Mucosa of descending colon (tissue), 3 donors: Measurements from ENCODE around the gene TPP1. TPM values are rescaled to one million over a fixed set of nuclear protein-coding genes. Genes with fewer than 3 reads are reported as not detected.

ENCODE experiments used
- ATAC-seq: fragments of 200-7000 bp; cut with Tn5 transposase; one replicate; pipeline ENCODE4 v1.9.1; 2020; ENCODE audit warnings: mild to moderate bottlenecking, moderate library complexity
- DNase-seq, 3 donors: peaks; one replicate each; pipeline ENCODE4 v3.0.0-alpha.2; 2020
- H3K36me3 ChIP-seq: fragments of 200-600 bp; one replicate; pipeline ENCODE4 v1.8.0; 2021; ENCODE audit warnings: low read depth, mild to moderate bottlenecking
- H3K4me1 ChIP-seq: fragments of 200-600 bp; one replicate; pipeline ENCODE4 v1.8.0; 2021; ENCODE audit warnings: low read depth, mild to moderate bottlenecking
- H3K4me3 ChIP-seq: fragments of 200-600 bp; one replicate; pipeline ENCODE4 v1.8.0; 2021; ENCODE audit warnings: mild to moderate bottlenecking
- H3K9me3 ChIP-seq: fragments of 200-600 bp; one replicate; pipeline ENCODE4 v1.8.0; 2021; ENCODE audit warnings: mild to moderate bottlenecking
- intact Hi-C, 2 donors: fragments of 100-400 bp; cut with DNase I in 1 of 2; cut with micrococcal nuclease in 1 of 2; formaldehyde crosslinking; loops; one replicate each; pipeline versions ENCODE4 v1.11.0 to v1.11.1; 2022; cut with DNase I, micrococcal nuclease
- total RNA-seq, 3 donors: library from RNA; stranded (reverse); fragmentation: NEBNext Ultra II Directional in 2 of 3; extraction: Animal tissue kit (Norgen Biotek cat#: 25700) in 2 of 3; gene quantifications; one replicate each; pipeline versions ENCODE4 v1.2.1 to v1.2.4, GENCODE V29; 2021 to 2023
- TF ChIP-seq, protein P1 (sequence below): fragments of 200-600 bp; IDR thresholded peaks from one replicate; pipeline ENCODE4 v1.8.0; 2022; ENCODE audit warnings: antibody characterized with exemption, mild to moderate bottlenecking
- donor health status: DM: no; HTN: no; CAD: no; lungs with moderate emphysema.
- donor health status: DM: no; HTN: no; CAD: no.
- donor health status: DM: no; HTN: yes; CAD: no.

TPP1 gene
- total RNA-seq, 3 donors from 2014 or later, result 86.4 to 116 (median 93.8) TPM

DNA sequence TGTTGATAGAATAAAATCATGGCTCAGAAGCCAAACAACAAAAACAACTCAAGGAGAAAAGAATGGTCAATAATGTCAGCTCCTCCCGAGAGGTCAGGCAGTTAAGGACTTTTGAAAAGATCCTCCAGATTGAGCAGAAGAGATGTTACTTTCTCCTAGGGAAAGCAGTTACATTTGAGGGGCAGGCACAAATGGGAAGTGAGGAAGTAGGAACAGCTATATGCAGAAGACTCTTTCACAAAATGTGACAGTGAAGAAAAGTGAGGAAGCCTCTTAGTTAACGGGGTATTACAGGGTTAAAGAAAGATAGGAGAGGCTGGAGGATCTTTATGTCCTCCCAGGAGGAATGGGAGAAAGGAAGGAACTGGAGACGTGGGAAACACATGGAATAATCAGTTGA is 33.0 kb upstream of the TPP1 start:
- H3K36me3 ChIP-seq, result no peaks in the 10 kb centered on the region
- ATAC-seq (no peak), DNase-seq (no peak)
- TF ChIP-seq, protein P1, sequence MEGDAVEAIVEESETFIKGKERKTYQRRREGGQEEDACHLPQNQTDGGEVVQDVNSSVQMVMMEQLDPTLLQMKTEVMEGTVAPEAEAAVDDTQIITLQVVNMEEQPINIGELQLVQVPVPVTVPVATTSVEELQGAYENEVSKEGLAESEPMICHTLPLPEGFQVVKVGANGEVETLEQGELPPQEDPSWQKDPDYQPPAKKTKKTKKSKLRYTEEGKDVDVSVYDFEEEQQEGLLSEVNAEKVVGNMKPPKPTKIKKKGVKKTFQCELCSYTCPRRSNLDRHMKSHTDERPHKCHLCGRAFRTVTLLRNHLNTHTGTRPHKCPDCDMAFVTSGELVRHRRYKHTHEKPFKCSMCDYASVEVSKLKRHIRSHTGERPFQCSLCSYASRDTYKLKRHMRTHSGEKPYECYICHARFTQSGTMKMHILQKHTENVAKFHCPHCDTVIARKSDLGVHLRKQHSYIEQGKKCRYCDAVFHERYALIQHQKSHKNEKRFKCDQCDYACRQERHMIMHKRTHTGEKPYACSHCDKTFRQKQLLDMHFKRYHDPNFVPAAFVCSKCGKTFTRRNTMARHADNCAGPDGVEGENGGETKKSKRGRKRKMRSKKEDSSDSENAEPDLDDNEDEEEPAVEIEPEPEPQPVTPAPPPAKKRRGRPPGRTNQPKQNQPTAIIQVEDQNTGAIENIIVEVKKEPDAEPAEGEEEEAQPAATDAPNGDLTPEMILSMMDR, result no peak
- no peak overlapping the region for H3K4me3 ChIP-seq
- peaks cover 6% of the 10 kb centered on the region for H3K4me1 ChIP-seq
- H3K9me3 ChIP-seq, result no peaks in the 10 kb centered on the region
- intact Hi-C loops, result no loop called here

DNA sequence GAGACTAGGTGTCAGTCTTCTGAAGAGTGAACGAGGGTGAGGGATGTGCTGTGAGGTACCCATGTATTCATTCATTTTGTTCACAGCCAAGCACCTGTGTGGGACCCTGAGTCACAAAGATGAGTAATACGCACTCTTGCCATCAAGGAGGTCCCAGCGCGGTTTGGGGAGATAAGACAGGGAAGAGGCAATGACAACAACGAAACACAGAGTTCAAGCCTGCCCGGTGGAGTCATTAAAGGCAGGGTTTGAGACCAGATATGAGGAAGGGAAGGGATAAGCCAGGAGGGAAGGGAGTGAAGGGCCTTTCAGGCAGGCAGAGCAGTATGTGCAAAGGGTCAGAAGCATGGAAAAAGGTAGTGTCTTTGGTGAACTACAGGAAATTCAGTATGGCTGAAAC is 31.8 kb upstream of the TPP1 start:
- ATAC-seq (no peak), DNase-seq (no peak)
- no peaks in the 10 kb centered on the region for H3K9me3 ChIP-seq
- intact Hi-C loops, result no loop called here
- peaks cover 15% of the 10 kb centered on the region for H3K4me1 ChIP-seq
- TF ChIP-seq, protein P1, result no peak
- H3K4me3 ChIP-seq, result no peak overlapping the region
- no peaks in the 10 kb centered on the region for H3K36me3 ChIP-seq

DNA sequence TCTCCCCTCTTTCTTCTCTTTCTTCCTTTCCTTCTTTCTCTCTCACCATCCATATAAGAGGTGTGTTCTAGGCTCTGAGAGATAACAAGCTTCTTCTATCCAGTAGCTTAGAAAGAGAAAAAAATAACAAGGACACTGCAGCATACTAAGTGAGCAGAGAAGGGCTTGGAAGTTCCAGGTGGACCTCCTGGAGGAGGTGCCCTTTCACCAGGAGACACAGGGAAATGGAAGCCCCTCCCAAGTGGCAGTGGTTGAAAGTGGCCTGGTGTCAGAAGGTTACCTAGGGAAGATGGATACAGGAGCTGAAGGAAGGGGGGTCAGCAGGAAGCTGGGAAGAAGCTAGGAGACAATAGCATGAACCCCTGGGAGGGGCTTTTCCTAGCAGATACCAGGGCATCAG is 30.9 kb upstream of the TPP1 start:
- Histone ChIP-seq H3K4me1 (peaks cover 15% of the 10 kb centered on the region), H3K36me3 (no peaks in the 10 kb centered on the region), H3K4me3 (no peak overlapping the region), H3K9me3 (no peaks in the 10 kb centered on the region)
- ATAC-seq (no peak), DNase-seq (no peak)
- TF ChIP-seq, protein P1, result no peak
- intact Hi-C loops, result no loop called here

DNA sequence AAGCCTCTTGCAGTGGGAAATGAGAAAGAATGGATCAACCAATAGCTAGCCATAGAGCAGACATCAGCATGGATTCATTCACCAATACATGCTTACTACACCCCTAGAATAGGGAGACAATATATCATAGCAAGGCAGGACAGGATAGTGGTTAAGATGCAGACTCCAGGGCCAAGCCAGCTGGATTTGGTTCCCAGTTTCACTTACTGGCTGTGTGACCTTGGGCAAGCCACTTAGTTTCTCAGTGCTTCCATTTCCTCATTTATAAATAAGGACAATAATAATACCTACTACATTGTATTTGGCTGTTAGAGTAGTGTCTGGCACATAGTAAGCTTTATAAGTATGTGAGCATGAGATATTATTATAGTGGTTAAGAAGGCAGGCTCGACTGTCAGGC is 29.3 kb upstream of the TPP1 start:
- DNase-seq (no peak), ATAC-seq (no peak)
- intact Hi-C loops, result no loop called here
- H3K4me3 ChIP-seq, result no peak overlapping the region
- H3K36me3 ChIP-seq, result no peaks in the 10 kb centered on the region
- TF ChIP-seq, protein P1, result no peak
- H3K9me3 ChIP-seq, result no peaks in the 10 kb centered on the region
- H3K4me1 ChIP-seq, result peaks cover 15% of the 10 kb centered on the region

DNA sequence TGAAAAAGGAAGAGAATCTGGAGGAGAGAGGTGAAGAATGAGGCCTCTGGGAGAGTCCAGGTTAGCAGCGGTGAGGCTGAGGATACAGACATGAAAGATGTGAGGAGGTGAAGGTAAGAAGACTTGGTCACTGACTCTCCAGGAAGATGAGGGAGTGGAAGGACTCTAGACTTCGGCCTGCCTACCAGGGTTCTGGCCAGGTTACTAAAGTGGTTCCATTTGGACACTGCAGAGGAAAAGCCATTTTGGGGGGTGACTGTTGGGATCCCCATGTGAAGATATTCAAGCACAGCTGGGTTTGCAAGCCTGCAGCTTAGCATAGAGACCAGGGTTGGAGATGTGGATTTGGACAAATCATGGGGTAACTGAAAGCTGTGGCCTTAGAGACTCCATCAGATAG is 28.6 kb upstream of the TPP1 start:
- no peak for ATAC-seq
- no peak overlapping the region for H3K4me3 ChIP-seq
- no peak for DNase-seq
- intact Hi-C loops, result no loop called here
- peaks cover 15% of the 10 kb centered on the region for H3K4me1 ChIP-seq
- TF ChIP-seq, protein P1, result no peak
- no peaks in the 10 kb centered on the region for H3K36me3 ChIP-seq
- no peaks in the 10 kb centered on the region for H3K9me3 ChIP-seq

DNA sequence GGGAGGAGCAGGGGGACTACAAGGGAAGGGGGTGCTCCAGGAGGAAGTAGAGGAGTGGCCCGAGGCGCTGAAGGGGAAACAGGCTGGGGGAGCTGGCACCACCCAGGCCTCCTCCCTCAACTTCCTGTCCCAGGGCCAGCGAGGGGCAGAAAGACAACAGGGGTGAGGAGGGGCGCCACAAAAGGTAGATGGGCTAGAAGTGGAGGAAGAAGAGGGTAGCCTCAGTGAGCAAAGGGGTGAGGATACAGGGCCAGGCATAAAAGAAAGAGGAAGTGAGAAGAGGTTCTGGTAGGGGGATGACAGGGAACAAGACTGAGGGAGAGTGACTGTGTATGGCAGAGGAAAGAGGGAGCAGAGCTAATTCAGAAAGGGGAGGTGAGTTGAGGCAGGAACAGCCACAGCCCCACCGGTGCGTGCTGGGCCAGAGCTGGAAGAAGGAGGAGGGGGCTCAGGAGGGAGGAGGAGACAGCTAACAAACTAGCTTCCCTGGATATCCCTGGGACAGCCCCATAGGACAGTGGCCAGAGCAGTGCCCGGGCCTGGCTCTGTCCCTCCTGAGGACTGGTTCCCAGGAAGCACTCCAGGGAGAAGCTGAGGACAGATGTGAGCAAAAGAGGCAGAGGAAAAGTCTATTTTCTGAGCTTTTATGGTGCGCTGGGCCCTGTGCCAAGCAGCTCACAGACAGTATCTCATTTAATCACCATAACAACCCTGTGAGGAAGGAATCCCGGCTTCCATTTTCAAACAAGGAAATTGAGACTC is 27.9 kb upstream of the TPP1 start:
- Histone ChIP-seq H3K4me3 (no peak overlapping the region), H3K9me3 (no peaks in the 10 kb centered on the region), H3K36me3 (no peaks in the 10 kb centered on the region), H3K4me1 (peaks cover 15% of the 10 kb centered on the region)
- peak; percentile 58 for ATAC-seq
- TF ChIP-seq, protein P1, result no peak
- intact Hi-C loops, result no loop called here
- DNase-seq, result peak; percentile 38 to 72 (median 45)
